PC-9 (cell line): ENCODE results near the gene ZNF512B. TPM values are rescaled to one million over a fixed set of nuclear protein-coding genes. Genes with fewer than 3 reads are reported as not detected.

ENCODE experiments used
- BruUV-seq: library from RNA; stranded (reverse); fragments of 400-500 nt; replicated peaks from 2 replicates; lab custom pipeline; 2021; lab: Mats Ljungman, UMichigan
- CTCF ChIA-PET: fragments of 300-600 bp; sonication (Branson Sonifier 250); formaldehyde crosslinking; loops from one replicate; lab custom pipeline; 2022; ENCODE audit warnings: antibody characterized with exemption; lab: Charles Lee
- POLR2A ChIA-PET: fragments of 300-600 bp; sonication (Branson Sonifier 250); formaldehyde crosslinking; loops from one replicate; lab custom pipeline; 2022; ENCODE audit warnings: antibody characterized with exemption; ENCODE audit not compliant: unreplicated experiment; lab: Charles Lee
- DNase-seq, 2 experiments: peaks; one replicate each; pipeline versions ENCODE4 v3.0.0 to v3.0.0-alpha.2; 2015 to 2022; ENCODE audit warnings: mixed read lengths in 1 of 2
- H2AFZ ChIP-seq: fragments of 200-600 bp; sonication (generic); 2 replicates; pipeline ENCODE4 v1.8.1; 2017; ENCODE audit warnings: antibody characterized with exemption
- H3F3A ChIP-seq: fragments of 200-600 bp; sonication (generic); 2 replicates; pipeline ENCODE4 v1.8.1; 2017; ENCODE audit warnings: antibody characterized with exemption, mild to moderate bottlenecking, low read depth; ENCODE audit not compliant: insufficient read depth
- H3K27ac ChIP-seq: fragments of 200-600 bp; sonication (generic); 2 replicates; pipeline ENCODE4 v1.6.1; 2016; ENCODE audit warnings: mixed run types
- H3K27me3 ChIP-seq: fragments of 200-600 bp; sonication (generic); 2 replicates; pipeline ENCODE4 v1.6.1; 2016; ENCODE audit warnings: low read depth, mixed run types; ENCODE audit not compliant: insufficient read depth
- H3K36me3 ChIP-seq: fragments of 200-600 bp; sonication (generic); 2 replicates; pipeline ENCODE4 v1.6.1; 2016; ENCODE audit warnings: low read depth, mixed run types
- H3K4me1 ChIP-seq: fragments of 200-600 bp; sonication (generic); replicated peaks from 2 replicates; pipeline ENCODE4 v1.6.1; 2016; ENCODE audit warnings: mixed run types; ENCODE audit not compliant: insufficient read depth
- H3K4me2 ChIP-seq: fragments of 200-600 bp; sonication (generic); 2 replicates; pipeline ENCODE4 v1.6.1; 2017; ENCODE audit warnings: mixed run types
- H3K4me3 ChIP-seq: fragments of 200-600 bp; sonication (generic); 2 replicates; pipeline ENCODE4 v1.6.1; 2016; ENCODE audit warnings: mixed run types
- H3K79me2 ChIP-seq: fragments of 200-600 bp; sonication (generic); 2 replicates; pipeline ENCODE4 v1.6.1; 2017; ENCODE audit warnings: low read depth, mixed run types
- H3K9me2 ChIP-seq: fragments of 200-600 bp; sonication (generic); 2 replicates; pipeline ENCODE4 v1.8.1; 2017; ENCODE audit warnings: mild to moderate bottlenecking; ENCODE audit not compliant: insufficient read depth
- H3K9me3 ChIP-seq: fragments of 200-600 bp; sonication (generic); 2 replicates; pipeline ENCODE4 v1.8.1; 2016; ENCODE audit warnings: low read depth; ENCODE audit not compliant: insufficient read depth
- H4K20me1 ChIP-seq: fragments of 200-600 bp; sonication (generic); 2 replicates; pipeline ENCODE4 v1.8.1; 2017; ENCODE audit not compliant: insufficient read depth
- EZH2 ChIP-seq: fragments of 200-600 bp; sonication (generic); IDR thresholded peaks from 2 replicates; pipeline ENCODE4 v1.8.0; 2017; ENCODE audit warnings: antibody characterized with exemption, low read depth
- intact Hi-C: fragments of 100-400 bp; cut with micrococcal nuclease; formaldehyde crosslinking; loops from one replicate; pipeline ENCODE4 v1.10.0; 2022; ENCODE audit not compliant: unreplicated experiment
- total RNA-seq: library from RNA; stranded (reverse); gene quantifications from 2 replicates; pipeline ENCODE4 v1.2.3, GENCODE V29; 2021
- TF ChIP-seq, protein P1 (sequence below): fragments of 200-600 bp; sonication (generic); conservative IDR thresholded peaks from 2 replicates; pipeline ENCODE4 v1.6.1; 2017; ENCODE audit warnings: mixed run types, antibody characterized with exemption, mild to moderate bottlenecking, moderate library complexity

Gene ZNF512B
- total RNA-seq, 1 experiment from 2014 or later = 28.1 TPM

DNA sequence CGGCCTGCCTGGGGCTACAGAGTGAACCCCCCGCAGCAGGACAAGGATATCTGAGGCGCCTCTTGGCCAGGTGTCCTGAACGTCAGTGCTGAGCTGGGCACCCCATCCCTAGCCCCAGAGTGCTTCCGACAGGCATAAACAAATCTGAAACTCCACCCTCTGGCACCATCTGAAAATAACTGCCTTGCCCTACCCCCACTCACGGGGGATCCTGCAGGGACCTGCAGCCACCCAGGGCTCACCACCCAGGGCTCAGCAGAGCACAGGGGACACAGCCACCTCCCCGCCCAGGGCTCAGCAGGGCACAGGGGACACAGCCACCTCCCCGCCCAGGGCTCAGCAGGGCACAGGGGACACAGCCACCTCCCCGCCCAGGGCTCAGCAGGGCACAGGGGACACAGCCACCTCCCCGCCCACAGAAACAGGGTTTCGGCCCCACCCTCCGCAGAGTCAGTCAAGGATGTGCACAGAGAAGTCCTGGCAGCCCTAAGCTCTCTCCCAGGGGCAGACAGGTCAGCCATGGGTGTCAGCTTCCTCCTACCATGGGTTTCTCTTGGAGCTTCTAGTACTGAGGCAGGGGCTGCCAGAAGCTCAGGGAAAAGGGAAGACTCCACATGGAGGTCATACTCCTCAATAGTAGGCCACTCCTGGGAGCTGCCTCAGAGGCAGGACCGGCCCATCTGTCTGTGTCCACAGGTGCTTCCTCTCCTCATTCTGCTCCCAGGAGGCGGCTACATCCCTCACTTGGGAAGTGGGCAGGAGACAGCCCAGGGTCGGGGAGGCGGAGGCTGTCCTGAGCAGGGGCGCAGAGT lies 18.1 kb downstream of the ZNF512B start:
- peaks cover 42% of the 10 kb centered on the region for H3F3A ChIP-seq
- ChIA-PET POLR2A (no interaction called here), CTCF (no interaction called here)
- intact Hi-C loops = no loop called here
- H3K4me1 ChIP-seq = peaks cover 14% of the 10 kb centered on the region; the same call in 1 of the 2 replicates
- peaks cover 94% of the 10 kb centered on the region for H3K79me2 ChIP-seq
- no peaks in the 10 kb centered on the region for H3K9me3 ChIP-seq
- no TSS peak for BruUV-seq
- TF ChIP-seq EZH2 = no peak
- TF ChIP-seq, protein P1, sequence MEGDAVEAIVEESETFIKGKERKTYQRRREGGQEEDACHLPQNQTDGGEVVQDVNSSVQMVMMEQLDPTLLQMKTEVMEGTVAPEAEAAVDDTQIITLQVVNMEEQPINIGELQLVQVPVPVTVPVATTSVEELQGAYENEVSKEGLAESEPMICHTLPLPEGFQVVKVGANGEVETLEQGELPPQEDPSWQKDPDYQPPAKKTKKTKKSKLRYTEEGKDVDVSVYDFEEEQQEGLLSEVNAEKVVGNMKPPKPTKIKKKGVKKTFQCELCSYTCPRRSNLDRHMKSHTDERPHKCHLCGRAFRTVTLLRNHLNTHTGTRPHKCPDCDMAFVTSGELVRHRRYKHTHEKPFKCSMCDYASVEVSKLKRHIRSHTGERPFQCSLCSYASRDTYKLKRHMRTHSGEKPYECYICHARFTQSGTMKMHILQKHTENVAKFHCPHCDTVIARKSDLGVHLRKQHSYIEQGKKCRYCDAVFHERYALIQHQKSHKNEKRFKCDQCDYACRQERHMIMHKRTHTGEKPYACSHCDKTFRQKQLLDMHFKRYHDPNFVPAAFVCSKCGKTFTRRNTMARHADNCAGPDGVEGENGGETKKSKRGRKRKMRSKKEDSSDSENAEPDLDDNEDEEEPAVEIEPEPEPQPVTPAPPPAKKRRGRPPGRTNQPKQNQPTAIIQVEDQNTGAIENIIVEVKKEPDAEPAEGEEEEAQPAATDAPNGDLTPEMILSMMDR = no peak
- no peak overlapping the region for H3K4me2 ChIP-seq
- H3K27me3 ChIP-seq = no peaks in the 10 kb centered on the region
- H3K4me3 ChIP-seq = no peak overlapping the region
- no peaks in the 10 kb centered on the region; the same call in 1 of the 2 replicates for H3K36me3 ChIP-seq
- H3K9me2 ChIP-seq = no peaks in the 10 kb centered on the region
- no peak overlapping the region for H2AFZ ChIP-seq
- no peak for DNase-seq
- H3K27ac ChIP-seq = no peak overlapping the region
- peaks cover 82% of the 10 kb centered on the region for H4K20me1 ChIP-seq

DNA sequence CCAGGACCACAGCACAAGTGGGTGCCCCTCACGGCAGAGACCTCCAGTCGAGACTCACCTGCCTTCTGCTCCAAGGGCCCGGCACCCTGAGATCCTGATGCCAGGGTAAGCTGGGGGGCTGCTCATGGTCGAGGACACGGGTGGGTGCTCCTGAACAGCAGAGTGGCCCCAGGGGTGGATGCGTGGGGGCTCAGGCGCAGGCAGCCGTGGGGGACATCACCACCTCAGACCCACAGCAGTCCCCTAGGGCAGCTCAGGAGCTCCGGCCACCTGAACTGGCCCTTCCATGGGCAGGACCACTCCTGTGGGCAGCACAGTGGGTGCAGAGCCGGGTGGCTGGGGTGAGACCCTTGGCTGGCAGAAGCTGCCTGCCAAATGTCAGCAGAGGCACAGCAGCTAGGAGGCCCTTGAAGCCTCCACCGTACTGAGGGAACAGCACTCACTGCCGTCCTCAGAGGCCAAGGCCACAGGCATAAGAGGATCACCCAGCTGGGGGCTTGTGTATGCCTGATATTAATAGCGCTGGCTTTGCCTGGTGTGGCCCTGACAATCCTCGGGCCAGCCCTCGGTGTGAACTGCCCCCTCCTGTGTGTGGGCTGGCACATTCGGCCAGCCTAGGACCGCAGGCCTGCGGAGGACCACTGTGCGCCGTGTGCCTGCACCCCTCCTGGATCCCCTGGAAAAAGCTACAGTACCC lies 18.9 kb downstream of the ZNF512B start:
- Histone ChIP-seq H3K27ac (no peak overlapping the region), H2AFZ (no peak overlapping the region), H3K4me1 (peaks cover 14% of the 10 kb centered on the region; the same call in 1 of the 2 replicates), H3K4me2 (no peak overlapping the region), H3K4me3 (no peak overlapping the region), H3K36me3 (no peaks in the 10 kb centered on the region; the same call in 1 of the 2 replicates), H3K79me2 (peaks cover 97% of the 10 kb centered on the region), H3K9me3 (no peaks in the 10 kb centered on the region), H3K27me3 (no peaks in the 10 kb centered on the region), H4K20me1 (peaks cover 90% of the 10 kb centered on the region), H3K9me2 (no peaks in the 10 kb centered on the region), H3F3A (peaks cover 42% of the 10 kb centered on the region)
- no peak for TF ChIP-seq EZH2
- TF ChIP-seq, protein P1 = no peak
- CTCF ChIA-PET = no interaction called here
- no peak for DNase-seq
- POLR2A ChIA-PET = no interaction called here
- BruUV-seq = no TSS peak
- intact Hi-C loops = no loop called here

DNA sequence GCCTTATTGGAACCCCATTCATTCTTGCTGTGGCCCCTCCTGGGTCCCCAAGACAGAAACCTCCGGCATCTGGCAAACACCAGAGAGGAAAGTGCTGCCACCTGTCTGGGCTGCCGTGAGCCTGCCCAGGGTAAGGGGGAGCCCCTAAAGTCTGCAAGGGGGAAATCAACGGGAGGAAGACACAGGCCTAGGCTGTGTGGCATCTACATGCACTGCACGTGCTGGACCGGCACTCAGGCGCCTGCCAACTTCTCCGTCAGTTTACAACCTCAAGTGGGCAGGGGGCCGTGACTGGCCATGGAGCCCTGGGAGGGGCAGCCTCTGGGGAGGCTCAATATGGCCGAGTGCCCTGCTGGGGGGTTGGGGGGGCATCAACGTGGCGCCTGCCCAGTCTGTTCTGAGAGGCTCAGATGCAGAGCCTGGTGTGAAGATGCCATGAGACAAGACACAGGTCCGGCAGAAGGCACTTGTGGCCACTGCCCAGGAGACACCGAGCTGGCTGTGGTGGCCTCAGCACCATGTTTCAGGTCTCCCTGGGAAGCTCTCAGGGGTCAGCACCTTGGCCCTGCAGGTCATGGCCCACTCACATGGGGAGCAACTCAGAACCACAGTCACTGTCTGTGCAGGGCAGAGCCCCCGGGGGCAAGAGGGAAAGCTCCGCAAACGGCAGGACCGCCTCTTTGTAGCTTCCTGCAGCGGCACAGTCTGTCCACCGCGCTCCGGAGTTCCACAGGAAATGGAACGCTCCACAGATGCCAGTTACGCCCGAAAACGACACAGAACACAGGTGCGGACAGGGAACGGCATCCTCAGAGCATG lies 21.9 kb downstream of the ZNF512B start:
- peaks cover 70% of the 10 kb centered on the region for H3K79me2 ChIP-seq
- BruUV-seq = no TSS peak
- DNase-seq = no peak

More for the DNA sequence above, 21.9 kb downstream of the ZNF512B start:
- H3K27ac ChIP-seq = no peak overlapping the region
- intact Hi-C loops = no loop called here
- H3K27me3 ChIP-seq = no peaks in the 10 kb centered on the region
- no peaks in the 10 kb centered on the region for H3K9me3 ChIP-seq
- ChIA-PET POLR2A (no interaction called here), CTCF (no interaction called here)
- no peak overlapping the region for H2AFZ ChIP-seq
- TF ChIP-seq, protein P1 = no peak
- no peaks in the 10 kb centered on the region; the same call in 1 of the 2 replicates for H3K36me3 ChIP-seq
- no peak overlapping the region for H3K4me2 ChIP-seq
- no peaks in the 10 kb centered on the region for H3K4me1 ChIP-seq
- peaks cover 37% of the 10 kb centered on the region for H3F3A ChIP-seq
- H3K9me2 ChIP-seq = no peaks in the 10 kb centered on the region
- H4K20me1 ChIP-seq = peaks cover 95% of the 10 kb centered on the region
- no peak overlapping the region for H3K4me3 ChIP-seq
